HepG2 (cell line): Measurements from ENCODE around the gene SYNGR2. TPM values are rescaled to one million over a fixed set of nuclear protein-coding genes. Genes with fewer than 3 reads are reported as not detected.

Experiments
- BHLHE40 ChIP-seq: IDR thresholded peaks from 2 replicates; pipeline ENCODE4 v1.6.1; 2011; ENCODE audit warnings: low read length, improper control_type of control experiment
- EED ChIP-seq: sonication (generic); formaldehyde crosslinking; IDR thresholded peaks from 2 replicates; pipeline ENCODE4 v1.5.0; 2020; ENCODE audit warnings: mild to moderate bottlenecking, missing genetic modification reagents
- FOXO1 ChIP-seq: sonication (generic); formaldehyde crosslinking; IDR thresholded peaks from 2 replicates; pipeline ENCODE4 v1.4.0; 2020; ENCODE audit warnings: missing genetic modification reagents
- GATAD1 ChIP-seq: IDR thresholded peaks from 2 replicates; pipeline ENCODE4 v1.6.1; 2016; ENCODE audit warnings: missing genetic modification reagents, missing compliant biosample characterization
- IKZF1 ChIP-seq: fragments of 450-650 bp; IDR thresholded peaks from 2 replicates; pipeline ENCODE4 v1.7.1; 2016
- NR2F6 ChIP-seq, 2 experiments: IDR thresholded peaks; 2 replicates each; pipeline ENCODE4 v1.6.1; 2016; ENCODE audit warnings: antibody characterized with exemption in 1 of 2, mild to moderate bottlenecking in 1 of 2
- PCBP2 ChIP-seq: fragments of 200-400 bp; formaldehyde crosslinking; optimal IDR thresholded peaks from 2 replicates; pipeline ENCODE3; 2018; ENCODE audit warnings: low read length, low read depth; ENCODE audit not compliant: poor library complexity, severe bottlenecking
- TOPORS ChIP-seq: sonication (generic); formaldehyde crosslinking; IDR thresholded peaks from 2 replicates; pipeline ENCODE4 v1.8.0; 2023; ENCODE audit warnings: mild to moderate bottlenecking, missing genetic modification reagents
- ZBTB20 ChIP-seq: sonication (generic); formaldehyde crosslinking; IDR thresholded peaks from 2 replicates; pipeline ENCODE4 v1.8.1; 2023; ENCODE audit warnings: missing genetic modification reagents, low read depth, mild to moderate bottlenecking, borderline replicate concordance
- ZNF329 ChIP-seq: sonication (generic); formaldehyde crosslinking; IDR thresholded peaks from 2 replicates; pipeline ENCODE4 v1.9.0; 2021; ENCODE audit warnings: low read depth, mild to moderate bottlenecking, missing genetic modification reagents
- ZNF75D ChIP-seq: sonication (generic); formaldehyde crosslinking; IDR thresholded peaks from 2 replicates; pipeline ENCODE4 v1.8.1; 2023; ENCODE audit warnings: missing genetic modification reagents, mild to moderate bottlenecking, borderline replicate concordance
- ZSCAN21 ChIP-seq: sonication (generic); formaldehyde crosslinking; IDR thresholded peaks from 2 replicates; pipeline ENCODE4 v1.8.0; 2022; ENCODE audit warnings: mild to moderate bottlenecking, missing genetic modification reagents, moderate library complexity, borderline replicate concordance
- ZSCAN22 ChIP-seq: sonication (generic); formaldehyde crosslinking; IDR thresholded peaks from 2 replicates; pipeline ENCODE4 v1.4.0; 2020; ENCODE audit warnings: mild to moderate bottlenecking, missing genetic modification reagents
- polyA plus RNA-seq, 8 experiments: library from polyadenylated mRNA; depleted of rRNA in 3 of 8; stranded (reverse) in 7 of 8; unstranded in 1 of 8; fragments of >200 nt; fragmentation: Illumina TruSeq in 4 of 8; extraction: Trizol in 4 of 8; gene quantifications; 2 replicates each; pipeline versions ENCODE4 v1.2.1 to v1.2.3, GENCODE V29; 2011 to 2016; ENCODE audit warnings: low read depth in 4 of 8, missing spikeins in 1 of 8, mixed read lengths in 1 of 8; ENCODE audit not compliant: insufficient read depth in 1 of 8
- total RNA-seq, 5 experiments: library from RNA; depleted of rRNA; stranded (reverse); fragments of >200 nt; fragmentation: Illumina TruSeq; extraction: Trizol; gene quantifications; 2 replicates each; pipeline ENCODE4 v1.2.3, GENCODE V29; 2016; ENCODE audit warnings: low read depth in 1 of 5
- TF ChIP-seq, protein P1 (sequence below): sonication (generic); formaldehyde crosslinking; IDR thresholded peaks from 2 replicates; pipeline ENCODE4 v1.9.0; 2021; ENCODE audit warnings: missing genetic modification reagents, borderline replicate concordance
- TF ChIP-seq, protein P2 (sequence below): sonication (generic); formaldehyde crosslinking; IDR thresholded peaks from 2 replicates; pipeline ENCODE4 v1.8.0; 2022; ENCODE audit warnings: low read depth, missing genetic modification reagents
- TF ChIP-seq, protein P3 (sequence below): sonication (generic); formaldehyde crosslinking; IDR thresholded peaks from 2 replicates; pipeline ENCODE4 v1.4.0; 2020; ENCODE audit warnings: missing genetic modification reagents, mild to moderate bottlenecking, borderline replicate concordance
- TF ChIP-seq, protein P4 (sequence below): sonication (generic); formaldehyde crosslinking; IDR thresholded peaks from 2 replicates; pipeline ENCODE4 v1.4.0; 2020; ENCODE audit warnings: missing genetic modification reagents
- TF ChIP-seq, protein P5 (sequence below): sonication (generic); formaldehyde crosslinking; IDR thresholded peaks from 2 replicates; pipeline ENCODE4 v1.4.0; 2020; ENCODE audit warnings: missing genetic modification reagents, borderline replicate concordance
- TF ChIP-seq, protein P6 (sequence below): sonication (generic); formaldehyde crosslinking; IDR thresholded peaks from 2 replicates; pipeline ENCODE4 v1.8.1; 2023; ENCODE audit warnings: missing genetic modification reagents, inconsistent platforms, borderline replicate concordance

The SYNGR2 gene
- total and polyA plus RNA-seq, 2 of the 13 experiments (the other 11 are each of a cell fraction or from before 2014, with no cell fraction given) = 46.7 to 170 TPM

DNA sequence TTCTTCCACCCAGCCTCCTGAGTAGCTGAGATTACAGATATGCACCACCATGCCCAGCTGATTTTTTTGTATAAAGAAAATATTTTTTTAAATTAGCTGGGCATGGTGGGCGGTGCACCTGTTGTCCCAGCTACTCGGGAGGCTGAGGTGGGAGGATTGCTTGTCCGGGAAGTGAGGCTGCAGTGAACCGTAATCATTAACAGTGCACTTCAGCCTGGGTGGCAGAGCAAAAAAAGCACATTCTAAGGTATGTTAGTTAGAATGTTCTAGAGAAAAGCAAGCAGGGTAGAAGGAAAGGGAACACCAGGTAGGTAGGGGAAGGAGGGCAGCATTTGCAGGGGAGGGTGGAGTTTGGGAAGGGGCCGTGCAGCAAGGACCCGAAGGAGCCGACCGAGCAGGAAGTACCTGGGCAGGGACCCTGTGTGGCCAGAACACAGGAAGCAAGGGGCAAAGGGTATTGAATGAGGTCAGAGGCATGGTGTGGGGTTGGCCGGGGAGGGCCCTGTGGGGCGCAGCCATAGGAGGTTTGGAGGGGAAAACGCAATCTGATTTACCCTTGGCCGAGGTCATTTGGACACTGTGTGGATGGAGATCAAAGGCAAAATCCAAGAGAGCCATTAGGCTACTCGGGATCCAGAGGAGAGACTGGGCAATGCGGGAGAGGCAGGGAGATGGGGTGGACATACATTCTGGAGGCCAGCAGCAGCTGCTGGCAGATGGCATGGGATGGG is 19.9 kb upstream of the SYNGR2 start (continued):
- TF ChIP-seq EED (CRISPR knock-in tag) = no peak
- TF ChIP-seq, protein P1, sequence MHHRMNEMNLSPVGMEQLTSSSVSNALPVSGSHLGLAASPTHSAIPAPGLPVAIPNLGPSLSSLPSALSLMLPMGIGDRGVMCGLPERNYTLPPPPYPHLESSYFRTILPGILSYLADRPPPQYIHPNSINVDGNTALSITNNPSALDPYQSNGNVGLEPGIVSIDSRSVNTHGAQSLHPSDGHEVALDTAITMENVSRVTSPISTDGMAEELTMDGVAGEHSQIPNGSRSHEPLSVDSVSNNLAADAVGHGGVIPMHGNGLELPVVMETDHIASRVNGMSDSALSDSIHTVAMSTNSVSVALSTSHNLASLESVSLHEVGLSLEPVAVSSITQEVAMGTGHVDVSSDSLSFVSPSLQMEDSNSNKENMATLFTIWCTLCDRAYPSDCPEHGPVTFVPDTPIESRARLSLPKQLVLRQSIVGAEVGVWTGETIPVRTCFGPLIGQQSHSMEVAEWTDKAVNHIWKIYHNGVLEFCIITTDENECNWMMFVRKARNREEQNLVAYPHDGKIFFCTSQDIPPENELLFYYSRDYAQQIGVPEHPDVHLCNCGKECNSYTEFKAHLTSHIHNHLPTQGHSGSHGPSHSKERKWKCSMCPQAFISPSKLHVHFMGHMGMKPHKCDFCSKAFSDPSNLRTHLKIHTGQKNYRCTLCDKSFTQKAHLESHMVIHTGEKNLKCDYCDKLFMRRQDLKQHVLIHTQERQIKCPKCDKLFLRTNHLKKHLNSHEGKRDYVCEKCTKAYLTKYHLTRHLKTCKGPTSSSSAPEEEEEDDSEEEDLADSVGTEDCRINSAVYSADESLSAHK (CRISPR knock-in tag) = no peak
- TF ChIP-seq, protein P2, sequence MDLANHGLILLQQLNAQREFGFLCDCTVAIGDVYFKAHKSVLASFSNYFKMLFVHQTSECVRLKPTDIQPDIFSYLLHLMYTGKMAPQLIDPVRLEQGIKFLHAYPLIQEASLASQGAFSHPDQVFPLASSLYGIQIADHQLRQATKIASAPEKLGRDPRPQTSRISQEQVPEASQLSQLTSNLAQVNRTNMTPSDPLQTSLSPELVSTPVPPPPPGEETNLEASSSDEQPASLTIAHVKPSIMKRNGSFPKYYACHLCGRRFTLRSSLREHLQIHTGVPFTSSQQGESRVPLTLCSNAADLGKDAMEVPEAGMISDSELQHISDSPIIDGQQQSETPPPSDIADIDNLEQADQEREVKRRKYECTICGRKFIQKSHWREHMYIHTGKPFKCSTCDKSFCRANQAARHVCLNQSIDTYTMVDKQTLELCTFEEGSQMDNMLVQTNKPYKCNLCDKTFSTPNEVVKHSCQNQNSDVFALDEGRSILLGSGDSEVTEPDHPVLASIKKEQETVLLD (CRISPR knock-in tag) = no peak
- peak; percentile 57; the same call in 1 of the 2 replicates for TF ChIP-seq NR2F6 (IDR thresholded peaks at IDR 0.05)
- peak; percentile 84 for TF ChIP-seq NR2F6 (CRISPR knock-in tag; IDR thresholded peaks at IDR 0.05)
- no peak for TF ChIP-seq ZSCAN22 (CRISPR knock-in tag)
- no peak for TF ChIP-seq IKZF1
- no peak for TF ChIP-seq TOPORS (CRISPR knock-in tag)
- TF ChIP-seq ZNF329 (CRISPR knock-in tag) = no peak
- no peak for TF ChIP-seq GATAD1 (CRISPR knock-in tag)
- TF ChIP-seq, protein P3, sequence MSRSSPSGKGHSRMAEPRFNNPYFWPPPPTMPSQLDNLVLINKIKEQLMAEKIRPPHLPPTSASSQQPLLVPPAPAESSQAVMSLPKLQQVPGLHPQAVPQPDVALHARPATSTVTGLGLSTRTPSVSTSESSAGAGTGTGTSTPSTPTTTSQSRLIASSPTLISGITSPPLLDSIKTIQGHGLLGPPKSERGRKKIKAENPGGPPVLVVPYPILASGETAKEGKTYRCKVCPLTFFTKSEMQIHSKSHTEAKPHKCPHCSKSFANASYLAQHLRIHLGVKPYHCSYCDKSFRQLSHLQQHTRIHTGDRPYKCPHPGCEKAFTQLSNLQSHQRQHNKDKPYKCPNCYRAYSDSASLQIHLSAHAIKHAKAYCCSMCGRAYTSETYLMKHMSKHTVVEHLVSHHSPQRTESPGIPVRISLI (CRISPR knock-in tag) = no peak
- TF ChIP-seq, protein P4, sequence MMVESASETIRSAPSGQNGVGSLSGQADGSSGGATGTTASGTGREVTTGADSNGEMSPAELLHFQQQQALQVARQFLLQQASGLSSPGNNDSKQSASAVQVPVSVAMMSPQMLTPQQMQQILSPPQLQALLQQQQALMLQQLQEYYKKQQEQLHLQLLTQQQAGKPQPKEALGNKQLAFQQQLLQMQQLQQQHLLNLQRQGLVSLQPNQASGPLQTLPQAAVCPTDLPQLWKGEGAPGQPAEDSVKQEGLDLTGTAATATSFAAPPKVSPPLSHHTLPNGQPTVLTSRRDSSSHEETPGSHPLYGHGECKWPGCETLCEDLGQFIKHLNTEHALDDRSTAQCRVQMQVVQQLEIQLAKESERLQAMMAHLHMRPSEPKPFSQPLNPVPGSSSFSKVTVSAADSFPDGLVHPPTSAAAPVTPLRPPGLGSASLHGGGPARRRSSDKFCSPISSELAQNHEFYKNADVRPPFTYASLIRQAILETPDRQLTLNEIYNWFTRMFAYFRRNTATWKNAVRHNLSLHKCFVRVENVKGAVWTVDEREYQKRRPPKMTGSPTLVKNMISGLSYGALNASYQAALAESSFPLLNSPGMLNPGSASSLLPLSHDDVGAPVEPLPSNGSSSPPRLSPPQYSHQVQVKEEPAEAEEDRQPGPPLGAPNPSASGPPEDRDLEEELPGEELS (CRISPR knock-in tag) = peak; percentile 16; the same call in 1 of the 2 replicates
- no peak for TF ChIP-seq ZSCAN21 (CRISPR knock-in tag)
- no peak for TF ChIP-seq BHLHE40
- TF ChIP-seq FOXO1 (CRISPR knock-in tag) = peak; percentile 14; the same call in 1 of the 2 replicates
- TF ChIP-seq, protein P5, sequence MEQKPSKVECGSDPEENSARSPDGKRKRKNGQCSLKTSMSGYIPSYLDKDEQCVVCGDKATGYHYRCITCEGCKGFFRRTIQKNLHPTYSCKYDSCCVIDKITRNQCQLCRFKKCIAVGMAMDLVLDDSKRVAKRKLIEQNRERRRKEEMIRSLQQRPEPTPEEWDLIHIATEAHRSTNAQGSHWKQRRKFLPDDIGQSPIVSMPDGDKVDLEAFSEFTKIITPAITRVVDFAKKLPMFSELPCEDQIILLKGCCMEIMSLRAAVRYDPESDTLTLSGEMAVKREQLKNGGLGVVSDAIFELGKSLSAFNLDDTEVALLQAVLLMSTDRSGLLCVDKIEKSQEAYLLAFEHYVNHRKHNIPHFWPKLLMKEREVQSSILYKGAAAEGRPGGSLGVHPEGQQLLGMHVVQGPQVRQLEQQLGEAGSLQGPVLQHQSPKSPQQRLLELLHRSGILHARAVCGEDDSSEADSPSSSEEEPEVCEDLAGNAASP (CRISPR knock-in tag) = peak; percentile 41; the same call in 1 of the 2 replicates
- TF ChIP-seq, protein P6, sequence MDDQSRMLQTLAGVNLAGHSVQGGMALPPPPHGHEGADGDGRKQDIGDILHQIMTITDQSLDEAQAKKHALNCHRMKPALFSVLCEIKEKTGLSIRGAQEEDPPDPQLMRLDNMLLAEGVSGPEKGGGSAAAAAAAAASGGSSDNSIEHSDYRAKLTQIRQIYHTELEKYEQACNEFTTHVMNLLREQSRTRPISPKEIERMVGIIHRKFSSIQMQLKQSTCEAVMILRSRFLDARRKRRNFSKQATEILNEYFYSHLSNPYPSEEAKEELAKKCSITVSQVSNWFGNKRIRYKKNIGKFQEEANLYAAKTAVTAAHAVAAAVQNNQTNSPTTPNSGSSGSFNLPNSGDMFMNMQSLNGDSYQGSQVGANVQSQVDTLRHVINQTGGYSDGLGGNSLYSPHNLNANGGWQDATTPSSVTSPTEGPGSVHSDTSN (CRISPR knock-in tag) = no peak
- TF ChIP-seq ZBTB20 (CRISPR knock-in tag) = peak; percentile 72; the same call in 1 of the 2 replicates
- no peak for TF ChIP-seq ZNF75D (CRISPR knock-in tag)
- no peak for TF ChIP-seq PCBP2
